Glomerular endothelial cell (primary cell): ENCODE results near the gene USP53. TPM values are rescaled to one million over a fixed set of nuclear protein-coding genes. Genes with fewer than 3 reads are reported as not detected.
"Not testable (repeated sequence)": the region's sequence is repeated elsewhere in the genome, so short reads cannot be mapped to it uniquely, and the experiment has no call there.

Source experiments
- DNase-seq: peaks from one replicate; pipeline ENCODE4 v3.0.0-alpha.2; 2011; ENCODE audit warnings: low read depth, low spot score; ENCODE audit errors: extremely low read depth
- total RNA-seq: library from RNA; depleted of rRNA; stranded (reverse); fragments of >200 nt; gene quantifications from 2 replicates; pipeline ENCODE4 v1.2.3, GENCODE V29; 2015

Gene USP53
- total RNA-seq, 1 donor from 2014 or later = 26.5 TPM

- DNase-seq = no peak
Measured at GRCh38 chr4:119310826-119311225, 98.3 kb downstream of the USP53 start.

- DNase-seq = no peak
Measured at GRCh38 chr4:119313237-119313636, 100.7 kb downstream of the USP53 start.

DNA sequence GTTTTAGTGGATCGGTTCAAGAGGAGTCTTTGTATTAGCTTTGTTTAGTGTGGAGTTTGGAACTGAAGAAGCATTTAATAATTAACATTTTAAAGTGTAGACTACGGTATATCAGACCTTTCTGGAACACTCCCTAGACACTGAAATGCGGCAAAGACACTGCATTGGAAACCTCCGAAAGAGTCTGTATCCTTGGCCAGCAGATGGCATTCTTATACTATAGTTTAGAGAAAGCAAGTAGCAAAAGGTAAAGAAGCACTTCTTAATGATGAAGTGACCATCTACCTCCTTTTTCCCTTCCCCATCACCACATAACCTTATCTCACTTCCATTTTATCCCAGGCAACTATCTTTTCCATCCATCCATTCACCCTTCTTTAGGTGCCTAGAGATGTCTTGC is 101.8 kb downstream of the USP53 start:
- peak; percentile 20 for DNase-seq

- no peak for DNase-seq
Measured at GRCh38 chr4:119315036-119315435, 102.5 kb downstream of the USP53 start.

DNA sequence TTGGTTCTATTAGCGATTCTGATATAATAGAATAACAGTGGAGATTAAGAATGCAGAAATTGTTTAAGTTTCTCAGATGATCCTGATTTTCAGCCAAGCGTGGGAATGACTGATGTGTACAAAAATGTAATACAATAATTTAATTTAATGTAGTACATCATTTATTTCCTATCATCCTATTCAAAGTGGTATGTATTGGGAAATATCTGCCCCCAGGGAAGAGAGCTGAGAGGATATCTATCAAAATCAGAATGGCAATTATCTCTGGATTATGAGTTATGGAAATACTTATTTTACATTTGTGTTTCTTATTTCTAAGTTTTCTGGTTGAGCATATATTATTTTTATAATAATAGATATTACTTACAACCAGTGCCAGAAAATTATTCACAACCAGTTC is 105.5 kb downstream of the USP53 start:
- DNase-seq = no peak

- no peak for DNase-seq
Measured at GRCh38 chr4:119321921-119322687, 109.6 kb downstream of the USP53 start, which contains the start of gene FABP2. Gene FABP2 (minus strand): TSS chr4:119322138. CDS start chr4:119322102, 36 bp downstream.

GRCh38 chr4:119328695-119329094 is 116.2 kb downstream of the USP53 start:
- no peak for DNase-seq

DNA sequence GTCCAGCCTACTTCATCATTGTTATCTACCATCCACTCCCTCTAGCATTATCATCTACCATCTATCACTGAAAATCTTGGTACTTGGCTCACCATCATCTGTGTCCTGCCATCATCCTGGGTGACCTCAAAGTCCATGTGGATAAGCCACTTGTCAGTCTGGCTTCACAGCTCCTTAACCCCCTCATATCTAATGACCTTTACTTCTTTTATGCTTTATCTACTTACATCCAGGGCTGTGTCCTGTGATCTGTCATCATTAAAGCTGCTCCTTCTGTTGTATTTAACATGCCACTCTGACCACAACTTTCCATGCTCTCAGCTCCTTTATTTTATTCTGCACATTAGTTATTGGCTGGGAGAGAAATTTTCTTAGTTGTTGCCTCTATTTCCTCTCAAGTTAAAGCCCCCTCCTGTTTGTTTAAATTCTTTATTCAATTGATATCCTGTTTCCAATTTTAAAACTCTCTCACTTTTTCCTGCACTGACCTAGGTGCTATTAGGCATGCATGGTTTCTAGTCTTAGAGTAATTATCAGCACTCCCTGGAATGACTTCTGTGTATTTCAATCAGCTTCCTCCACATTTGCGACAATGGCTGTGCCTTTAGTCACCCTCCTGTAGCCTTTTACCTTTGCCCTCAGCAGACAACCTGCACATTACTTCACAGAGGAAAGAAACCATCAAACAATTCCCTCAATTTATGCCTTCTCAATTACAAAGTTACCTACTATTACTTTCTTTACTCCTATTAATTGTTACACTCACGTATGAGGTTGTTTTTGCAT is 117.5 kb downstream of the USP53 start:
- no peak for DNase-seq

- not testable (repeated sequence) for DNase-seq
Measured at GRCh38 chr4:119336332-119336979, 123.9 kb downstream of the USP53 start.

- DNase-seq = no peak
Measured at GRCh38 chr4:119337010-119337409, 124.5 kb downstream of the USP53 start.

- not testable (repeated sequence) for DNase-seq
Measured at GRCh38 chr4:119339895-119340294, 127.4 kb downstream of the USP53 start.

- not testable (repeated sequence) for DNase-seq
Measured at GRCh38 chr4:119343293-119343692, 130.8 kb downstream of the USP53 start.

Other genes with a start within 250 kb of the USP53 start
- 0.06 and 0.10 TPM in 2 replicates for gene MYOZ2, start 76.9 kb upstream of the USP53 start, total RNA-seq
- gene FABP2, start 109.4 kb downstream of the USP53 start, total RNA-seq = not detected in 2 replicates